ENCODE results near the gene GLIS1. TPM values are rescaled to one million over a fixed set of nuclear protein-coding genes. Genes with fewer than 3 reads are reported as not detected.

The GLIS1 gene
- total RNA-seq, 1 experiment from 2014 or later, result 0.28 TPM

- Histone ChIP-seq H3K18ac (ENCODE audit: insufficient read length, low read depth, low read length) (no peak overlapping the region), H3K4ac (ENCODE audit: low read depth, low read length) (no peak overlapping the region), H2BK15ac (ENCODE audit: low read depth, low read length) (no peak overlapping the region), H3K4me1 (ENCODE audit: insufficient read depth, low read length) (no peaks in the 10 kb centered on the region), H4K5ac (ENCODE audit: insufficient read length, low read depth, low read length) (no peak overlapping the region), H2BK20ac (ENCODE audit: low read depth, low read length, poor library complexity, severe bottlenecking) (no peak overlapping the region), H3K27me3 (ENCODE audit: insufficient read depth, low read length) (peaks cover 19% of the 10 kb centered on the region), H3K23ac (ENCODE audit: insufficient read length, low read depth, low read length) (no peak overlapping the region), H4K91ac (ENCODE audit: insufficient read length, low read depth, low read length) (no peak overlapping the region), H3K56ac (ENCODE audit: insufficient read length, low read depth, low read length) (no peak overlapping the region), H4K8ac (replicated peaks; ENCODE audit: insufficient read length, low read depth, low read length) (no peak overlapping the region), H2BK12ac (ENCODE audit: insufficient read length, low read depth, low read length) (no peak overlapping the region), H4K20me1 (ENCODE audit: control insufficient read depth, insufficient read depth, insufficient read length) (no peaks in the 10 kb centered on the region), H2AFZ (ENCODE audit: low read length) (no peak overlapping the region), H3K79me1 (ENCODE audit: insufficient read depth, low read depth, low read length, poor library complexity, severe bottlenecking) (no peaks in the 10 kb centered on the region), H2BK5ac (ENCODE audit: insufficient read length, low read length) (no peak overlapping the region), H3K14ac (ENCODE audit: insufficient read depth, low read length) (no peak overlapping the region), H3T11ph (ENCODE audit: low read length) (no peak overlapping the region), H2AK5ac (ENCODE audit: insufficient read length, low read length) (no peak overlapping the region), H3K9me3 (ENCODE audit: control insufficient read depth, low read depth, low read length) (no peaks in the 10 kb centered on the region), H3K9ac (ENCODE audit: extremely low read depth, insufficient read length, low read length) (no peak overlapping the region), H3K23me2 (ENCODE audit: insufficient read length, low read depth, low read length, poor library complexity, severe bottlenecking) (no peaks in the 10 kb centered on the region), H2BK120ac (ENCODE audit: low read depth, low read length, poor library complexity, severe bottlenecking) (no peak overlapping the region), H3K27ac (ENCODE audit: insufficient read length, low read depth, low read length) (no peak overlapping the region), H3K4me2 (ENCODE audit: insufficient read depth, insufficient read length, low read length) (no peak overlapping the region), H3K79me2 (ENCODE audit: insufficient read depth, low read length) (no peaks in the 10 kb centered on the region)
- Mint-ChIP-seq H3K4me3 (no peak overlapping the region), H3K4me1 (peaks cover 9 to 20% of the 10 kb centered on the region in 2 experiments), H3K27me3 (ENCODE audit: low read depth) (peaks cover 62% of the 10 kb centered on the region), H3K9me3 (no peaks in the 10 kb centered on the region), H3K36me3 (ENCODE audit: insufficient read depth in 1 of 3, low read depth in 3 of 3) (no peaks in the 10 kb centered on the region), H3K27ac (no peak overlapping the region)
- TF ChIP-seq CTCF (conservative IDR thresholded peaks at IDR 0.05), result no peak
- no peak for DNase-seq
- WGBS (ENCODE audit: extremely low coverage, insufficient read length, low lambda C conversion rate), result 100% methylated on average over 1 of the region's 3 CpGs
These were observed 6.6 kb downstream of the GLIS1 start for GRCh38 chr1:53732409-53732808.
